Measurements from ENCODE around the gene UBAP2.
"Not testable (repeated sequence)": the region's sequence is repeated elsewhere in the genome, so short reads cannot be mapped to it uniquely, and the experiment has no call there.

Gene UBAP2

GRCh38 chr9:34025062-34025461 is 23.6 kb downstream of the UBAP2 start:
- Histone ChIP-seq H2BK5ac (ENCODE audit: low read length) (no peak overlapping the region), H3K79me1 (ENCODE audit: low read depth, low read length) (peaks cover 2% of the 10 kb centered on the region), H3K9ac (ENCODE audit: low read depth, low read length, poor library complexity) (no peak overlapping the region), H2AFZ (ENCODE audit: low read length) (no peak overlapping the region), H3K36me3 (replicated peaks in 1 of 2; ENCODE audit: control insufficient read depth in 2 of 2, insufficient read depth in 2 of 2, low read length in 2 of 2) (peaks cover 0 to 18% of the 10 kb centered on the region in 2 donors), H3K4ac (ENCODE audit: low read length) (no peak overlapping the region), H2BK120ac (ENCODE audit: low read depth, low read length) (no peak overlapping the region), H3K9me3 (replicated peaks in 1 of 2; ENCODE audit: control insufficient read depth in 2 of 2, insufficient read depth in 1 of 2, low read depth in 1 of 2, low read length in 2 of 2) (no peaks in the 10 kb centered on the region), H3K14ac (ENCODE audit: low read length) (no peak overlapping the region), H3K18ac (ENCODE audit: low read length) (no peak overlapping the region), H2BK12ac (ENCODE audit: low read length) (no peak overlapping the region), H3K27ac (replicated peaks; ENCODE audit: low read length) (no peak overlapping the region), H3K23ac (ENCODE audit: low read depth, low read length, poor library complexity) (no peak overlapping the region), H3K27me3 (ENCODE audit: control insufficient read depth in 3 of 3, insufficient read depth in 3 of 3, low read depth in 1 of 3, low read length in 3 of 3) (no peaks in the 10 kb centered on the region), H3K4me3 (ENCODE audit: low read length in 2 of 2) (no peak overlapping the region), H2BK15ac (ENCODE audit: low read length) (no peak overlapping the region), H3K4me1 (ENCODE audit: control insufficient read depth in 2 of 2, insufficient read depth in 1 of 2, low read depth in 1 of 2, low read length in 2 of 2) (no peaks in the 10 kb centered on the region), H2AK5ac (ENCODE audit: low read depth, low read length) (no peak overlapping the region), H4K91ac (ENCODE audit: low read depth, low read length, poor library complexity) (no peak overlapping the region), H3K4me2 (ENCODE audit: insufficient read depth, low read length, poor library complexity, severe bottlenecking) (no peak overlapping the region), H4K8ac (ENCODE audit: low read depth, low read length) (no peak overlapping the region)
- no peak for DNase-seq (ENCODE audit: low spot score)
- no CpG with 5 or more reads among the region's 1 CpG for WGBS, 2 donors (ENCODE audit: extremely low coverage in 2 of 2, insufficient read length in 2 of 2, insufficient replicate concordance in 1 of 2)

DNA sequence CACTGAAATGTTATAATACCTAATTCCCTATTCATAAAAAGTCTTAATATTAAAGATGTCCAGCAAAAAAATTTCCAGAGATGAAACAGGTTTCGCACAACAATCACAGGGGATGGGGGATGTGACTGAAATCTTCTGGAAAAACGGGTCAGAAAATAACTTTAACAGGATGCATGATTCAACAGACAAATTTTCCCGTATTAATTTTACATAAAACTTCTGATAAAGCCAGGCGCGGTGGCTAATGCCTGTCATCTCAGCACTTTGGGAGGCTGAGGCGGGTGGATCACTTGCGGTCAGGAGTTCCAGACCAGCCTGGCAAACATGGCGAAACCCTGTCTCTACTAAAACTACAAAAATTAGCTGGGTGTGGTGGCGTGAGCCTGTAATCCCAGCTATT is 24.2 kb downstream of the UBAP2 start:
- not testable (repeated sequence) for H3K27me3 ChIP-seq (ENCODE audit: control insufficient read depth in 3 of 3, insufficient read depth in 3 of 3, low read depth in 1 of 3, low read length in 3 of 3); H3K4me3 ChIP-seq (ENCODE audit: low read length in 2 of 2); H2BK12ac ChIP-seq (ENCODE audit: low read length); H2BK120ac ChIP-seq (ENCODE audit: low read depth, low read length); H3K9ac ChIP-seq (ENCODE audit: low read depth, low read length, poor library complexity); H4K91ac ChIP-seq (ENCODE audit: low read depth, low read length, poor library complexity); H3K18ac ChIP-seq (ENCODE audit: low read length); H2BK5ac ChIP-seq (ENCODE audit: low read length); H3K79me1 ChIP-seq (ENCODE audit: low read depth, low read length); H3K4ac ChIP-seq (ENCODE audit: low read length); H3K9me3 ChIP-seq (replicated peaks in 1 of 2; ENCODE audit: control insufficient read depth in 2 of 2, insufficient read depth in 1 of 2, low read depth in 1 of 2, low read length in 2 of 2); H3K14ac ChIP-seq (ENCODE audit: low read length); H2AFZ ChIP-seq (ENCODE audit: low read length); H2AK5ac ChIP-seq (ENCODE audit: low read depth, low read length); H2BK15ac ChIP-seq (ENCODE audit: low read length); H3K27ac ChIP-seq (replicated peaks; ENCODE audit: low read length); H3K23ac ChIP-seq (ENCODE audit: low read depth, low read length, poor library complexity); H3K4me1 ChIP-seq (ENCODE audit: control insufficient read depth in 2 of 2, insufficient read depth in 1 of 2, low read depth in 1 of 2, low read length in 2 of 2); DNase-seq (ENCODE audit: low spot score); H3K4me2 ChIP-seq (ENCODE audit: insufficient read depth, low read length, poor library complexity, severe bottlenecking); H4K8ac ChIP-seq (ENCODE audit: low read depth, low read length)
- no CpG with 5 or more reads among the region's 9 CpGs for WGBS, 2 donors (ENCODE audit: extremely low coverage in 2 of 2, insufficient read length in 2 of 2, insufficient replicate concordance in 1 of 2)
- H3K36me3 ChIP-seq (replicated peaks in 1 of 2; ENCODE audit: control insufficient read depth in 2 of 2, insufficient read depth in 2 of 2, low read length in 2 of 2), result peaks cover 0 to 18% of the 10 kb centered on the region in 2 donors

GRCh38 chr9:34016149-34016548 is 32.5 kb downstream of the UBAP2 start:
- H3K79me1 ChIP-seq (ENCODE audit: low read depth, low read length), result peaks cover 5% of the 10 kb centered on the region
- H2AFZ ChIP-seq (ENCODE audit: low read length), result no peak overlapping the region
- H4K8ac ChIP-seq (ENCODE audit: low read depth, low read length), result no peak overlapping the region
- no peak overlapping the region for H3K27ac ChIP-seq (replicated peaks; ENCODE audit: low read length)
- no peak overlapping the region for H3K9ac ChIP-seq (ENCODE audit: low read depth, low read length, poor library complexity)
- H3K18ac ChIP-seq (ENCODE audit: low read length), result no peak overlapping the region
- no peak for DNase-seq (ENCODE audit: low spot score)
- peaks cover 3 to 55% of the 10 kb centered on the region in 2 donors for H3K36me3 ChIP-seq (replicated peaks in 1 of 2; ENCODE audit: control insufficient read depth in 2 of 2, insufficient read depth in 2 of 2, low read length in 2 of 2)
- no peak overlapping the region for H2AK5ac ChIP-seq (ENCODE audit: low read depth, low read length)
- H3K9me3 ChIP-seq (replicated peaks in 1 of 2; ENCODE audit: control insufficient read depth in 2 of 2, insufficient read depth in 1 of 2, low read depth in 1 of 2, low read length in 2 of 2), result no peaks in the 10 kb centered on the region
- no peak overlapping the region for H2BK15ac ChIP-seq (ENCODE audit: low read length)
- H3K27me3 ChIP-seq (ENCODE audit: control insufficient read depth in 3 of 3, insufficient read depth in 3 of 3, low read depth in 1 of 3, low read length in 3 of 3), result no peaks in the 10 kb centered on the region
- H3K14ac ChIP-seq (ENCODE audit: low read length), result no peak overlapping the region
- no peak overlapping the region for H2BK12ac ChIP-seq (ENCODE audit: low read length)
- no peak overlapping the region for H3K23ac ChIP-seq (ENCODE audit: low read depth, low read length, poor library complexity)
- H4K91ac ChIP-seq (ENCODE audit: low read depth, low read length, poor library complexity), result no peak overlapping the region
- no peaks in the 10 kb centered on the region for H3K4me1 ChIP-seq (ENCODE audit: control insufficient read depth in 2 of 2, insufficient read depth in 1 of 2, low read depth in 1 of 2, low read length in 2 of 2)
- no peak overlapping the region for H3K4me3 ChIP-seq (ENCODE audit: low read length in 2 of 2)
- no peak overlapping the region for H3K4me2 ChIP-seq (ENCODE audit: insufficient read depth, low read length, poor library complexity, severe bottlenecking)
- H2BK5ac ChIP-seq (ENCODE audit: low read length), result no peak overlapping the region
- H2BK120ac ChIP-seq (ENCODE audit: low read depth, low read length), result no peak overlapping the region
- H3K4ac ChIP-seq (ENCODE audit: low read length), result no peak overlapping the region
- no CpG with 5 or more reads among the region's 4 CpGs for WGBS, 2 donors (ENCODE audit: extremely low coverage in 2 of 2, insufficient read length in 2 of 2, insufficient replicate concordance in 1 of 2)

- Histone ChIP-seq H3K36me3 (replicated peaks in 1 of 2; ENCODE audit: control insufficient read depth in 2 of 2, insufficient read depth in 2 of 2, low read length in 2 of 2) (peaks cover 5 to 85% of the 10 kb centered on the region in 2 donors), H3K79me1 (ENCODE audit: low read depth, low read length) (peaks cover 3% of the 10 kb centered on the region), H3K4ac (ENCODE audit: low read length) (no peak overlapping the region), H2BK5ac (ENCODE audit: low read length) (no peak overlapping the region), H3K4me2 (ENCODE audit: insufficient read depth, low read length, poor library complexity, severe bottlenecking) (no peak overlapping the region), H2BK15ac (ENCODE audit: low read length) (no peak overlapping the region), H2BK12ac (ENCODE audit: low read length) (no peak overlapping the region), H2AK5ac (ENCODE audit: low read depth, low read length) (no peak overlapping the region), H3K4me1 (ENCODE audit: control insufficient read depth in 2 of 2, insufficient read depth in 1 of 2, low read depth in 1 of 2, low read length in 2 of 2) (no peaks in the 10 kb centered on the region), H3K4me3 (ENCODE audit: low read length in 2 of 2) (no peak overlapping the region), H4K8ac (ENCODE audit: low read depth, low read length) (no peak overlapping the region), H3K14ac (ENCODE audit: low read length) (no peak overlapping the region), H2BK120ac (ENCODE audit: low read depth, low read length) (no peak overlapping the region), H4K91ac (ENCODE audit: low read depth, low read length, poor library complexity) (no peak overlapping the region), H2AFZ (ENCODE audit: low read length) (no peak overlapping the region), H3K23ac (ENCODE audit: low read depth, low read length, poor library complexity) (no peak overlapping the region), H3K18ac (ENCODE audit: low read length) (no peak overlapping the region), H3K9ac (ENCODE audit: low read depth, low read length, poor library complexity) (no peak overlapping the region), H3K27ac (replicated peaks; ENCODE audit: low read length) (no peak overlapping the region), H3K9me3 (replicated peaks in 1 of 2; ENCODE audit: control insufficient read depth in 2 of 2, insufficient read depth in 1 of 2, low read depth in 1 of 2, low read length in 2 of 2) (no peaks in the 10 kb centered on the region), H3K27me3 (ENCODE audit: control insufficient read depth in 3 of 3, insufficient read depth in 3 of 3, low read depth in 1 of 3, low read length in 3 of 3) (no peaks in the 10 kb centered on the region)
- WGBS, 2 donors (ENCODE audit: extremely low coverage in 2 of 2, insufficient read length in 2 of 2, insufficient replicate concordance in 1 of 2), result no CpG with 5 or more reads among the region's 4 CpGs
- DNase-seq (ENCODE audit: low spot score), result no peak
Observed at GRCh38 chr9:34010979-34011378, 37.7 kb downstream of the UBAP2 start.

Measured in neuronal stem cell (in vitro differentiated cells).